Kidney epithelial cell (primary cell): ENCODE results near the gene XRN2. TPM values are rescaled to one million over a fixed set of nuclear protein-coding genes. Genes with fewer than 3 reads are reported as not detected.

ENCODE experiments used
- DNase-seq: peaks from one replicate; pipeline ENCODE4 v3.0.0-alpha.2; 2010; ENCODE audit warnings: low read depth
- H3K27me3 ChIP-seq: 2 replicates; pipeline ENCODE4 v1.6.0; 2011; ENCODE audit warnings: low read length; ENCODE audit not compliant: control insufficient read depth, insufficient read depth
- H3K36me3 ChIP-seq: 2 replicates; pipeline ENCODE4 v1.5.1; 2011; ENCODE audit warnings: low read length; ENCODE audit not compliant: control insufficient read depth, insufficient read depth
- H3K4me3 ChIP-seq: 2 replicates; pipeline ENCODE4 v1.5.1; 2011; ENCODE audit warnings: low read depth, mild to moderate bottlenecking, control low read depth, low read length
- CTCF ChIP-seq: IDR thresholded peaks from 2 replicates; pipeline ENCODE4 v1.5.1; 2011; ENCODE audit warnings: mild to moderate bottlenecking, moderate library complexity, low read length, control low read depth, inconsistent platforms; ENCODE audit not compliant: insufficient read depth, poor library complexity, severe bottlenecking
- total RNA-seq: library from RNA; depleted of rRNA; stranded (reverse); fragments of >200 nt; gene quantifications from 2 replicates; pipeline ENCODE4 v1.2.3, GENCODE V29; 2015

XRN2 gene
- total RNA-seq, 1 donor from 2014 or later, result 107 TPM

GRCh38 chr20:21302664-21303060 lies 469 bp upstream of the XRN2 start:
- TF ChIP-seq CTCF, result no peak
- no peak for DNase-seq
- H3K36me3 ChIP-seq, result no peaks in the 10 kb centered on the region
- H3K4me3 ChIP-seq, result peak overlapping the region; percentile 87
- H3K27me3 ChIP-seq, result no peaks in the 10 kb centered on the region

- Histone ChIP-seq H3K4me3 (peak overlapping the region; percentile 87), H3K27me3 (no peaks in the 10 kb centered on the region), H3K36me3 (no peaks in the 10 kb centered on the region)
- no peak for TF ChIP-seq CTCF
- no peak for DNase-seq
Measured at GRCh38 chr20:21303872-21304586, 898 bp downstream of the XRN2 start.

- no peaks in the 10 kb centered on the region for H3K27me3 ChIP-seq
- no peaks in the 10 kb centered on the region for H3K36me3 ChIP-seq
- H3K4me3 ChIP-seq, result no peak overlapping the region
- TF ChIP-seq CTCF, result no peak
- no peak for DNase-seq
Measured at GRCh38 chr20:21308340-21308739, 5.2 kb downstream of the XRN2 start.

- Histone ChIP-seq H3K36me3 (no peaks in the 10 kb centered on the region), H3K27me3 (no peaks in the 10 kb centered on the region), H3K4me3 (no peak overlapping the region)
- DNase-seq, result no peak
- no peak for TF ChIP-seq CTCF
Measured at GRCh38 chr20:21309678-21310467, 6.7 kb downstream of the XRN2 start.

GRCh38 chr20:21312813-21313474 lies 9.8 kb downstream of the XRN2 start:
- Histone ChIP-seq H3K36me3 (no peaks in the 10 kb centered on the region), H3K4me3 (no peak overlapping the region)
- no peak for TF ChIP-seq CTCF

More at GRCh38 chr20:21312813-21313474, 9.8 kb downstream of the XRN2 start:
- no peak for DNase-seq
- no peaks in the 10 kb centered on the region for H3K27me3 ChIP-seq
